Embryonic facial prominence (tissue), 1 donor: ENCODE measurements around the gene KCNH8.

Experiments
- DNase-seq: peaks from one replicate; pipeline ENCODE4 v3.0.0-alpha.2; 2016; ENCODE audit errors: extremely low spot score

Gene KCNH8

DNA sequence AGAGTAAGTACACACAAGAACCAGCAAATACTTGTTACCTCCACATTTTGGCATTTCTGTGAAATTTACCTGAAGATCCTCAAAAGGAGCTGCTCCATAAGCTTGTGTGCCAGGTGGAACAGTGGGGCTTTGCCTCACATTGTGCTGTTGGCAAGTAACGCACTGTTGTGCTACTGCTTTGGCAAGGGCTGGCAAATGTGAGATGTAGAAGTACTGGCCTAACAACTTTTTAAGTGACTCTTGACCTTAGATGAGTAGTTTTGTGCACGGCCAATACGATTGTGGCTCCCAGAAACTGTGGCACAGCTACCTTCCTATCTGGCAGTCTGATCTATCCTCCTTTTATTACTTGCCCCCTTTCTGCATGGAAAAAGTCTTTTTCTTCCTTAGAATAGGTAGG, 337.0 kb downstream of the KCNH8 start:
- no peak for DNase-seq

DNA sequence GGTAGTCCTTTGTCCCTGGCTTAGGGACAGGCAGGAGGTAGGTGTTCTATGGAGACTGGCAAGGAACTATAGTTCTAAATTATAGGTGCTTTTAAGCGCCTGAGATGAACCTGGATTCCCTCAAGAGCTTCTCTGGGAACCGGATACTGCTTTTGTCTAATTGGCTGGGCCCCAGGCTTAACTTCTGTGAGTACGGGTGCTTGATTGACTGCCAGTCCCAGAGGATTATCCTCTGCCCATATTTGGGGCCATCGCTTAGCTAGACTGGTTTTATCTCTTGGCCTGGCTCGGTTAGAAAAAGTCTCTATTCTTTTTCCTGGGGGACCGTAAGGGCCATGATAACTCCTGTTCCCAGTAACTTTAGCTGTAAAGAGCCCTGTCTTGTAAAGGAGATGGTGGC, 339.1 kb downstream of the KCNH8 start:
- DNase-seq: no peak

DNA sequence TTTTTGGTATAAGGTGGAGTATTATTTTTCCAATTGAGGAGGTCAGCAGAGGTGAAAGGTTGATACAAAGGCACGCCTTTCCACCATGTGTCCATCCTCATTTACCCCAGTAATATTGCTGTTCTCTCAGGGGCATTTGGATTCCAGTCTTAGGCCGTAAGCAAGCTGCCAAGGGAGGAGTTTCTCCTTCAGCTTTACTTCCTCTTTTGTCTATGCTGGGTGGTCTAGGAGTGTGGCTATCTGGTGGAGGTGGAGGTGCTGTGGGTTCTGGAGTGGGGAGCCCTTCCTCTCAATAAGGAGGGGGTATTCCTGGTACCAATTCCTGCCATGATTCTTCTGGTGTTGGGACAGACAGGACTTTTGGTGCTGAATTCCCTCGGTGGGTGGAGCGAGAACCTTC, 340.6 kb downstream of the KCNH8 start:
- no peak for DNase-seq

DNA sequence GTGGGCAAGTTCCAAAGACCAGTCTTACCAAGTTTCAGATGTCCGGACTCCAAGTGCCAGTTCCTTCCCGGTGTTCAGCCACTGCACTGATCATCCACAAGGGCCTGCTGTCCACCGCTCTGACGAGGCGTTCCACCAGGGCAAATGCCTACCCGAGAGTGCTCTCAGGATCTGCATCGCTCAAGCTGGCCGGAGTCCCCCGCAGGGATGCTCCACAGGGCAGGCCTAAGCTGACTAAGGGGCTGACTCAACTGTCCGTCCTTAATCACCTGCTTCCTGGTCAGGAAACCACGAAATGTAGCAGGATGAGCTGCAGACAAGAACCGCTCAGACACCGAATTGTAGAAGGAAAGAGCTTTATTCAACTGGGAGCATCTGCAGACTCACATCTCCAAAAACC, 341.6 kb downstream of the KCNH8 start:
- no peak for DNase-seq

DNA sequence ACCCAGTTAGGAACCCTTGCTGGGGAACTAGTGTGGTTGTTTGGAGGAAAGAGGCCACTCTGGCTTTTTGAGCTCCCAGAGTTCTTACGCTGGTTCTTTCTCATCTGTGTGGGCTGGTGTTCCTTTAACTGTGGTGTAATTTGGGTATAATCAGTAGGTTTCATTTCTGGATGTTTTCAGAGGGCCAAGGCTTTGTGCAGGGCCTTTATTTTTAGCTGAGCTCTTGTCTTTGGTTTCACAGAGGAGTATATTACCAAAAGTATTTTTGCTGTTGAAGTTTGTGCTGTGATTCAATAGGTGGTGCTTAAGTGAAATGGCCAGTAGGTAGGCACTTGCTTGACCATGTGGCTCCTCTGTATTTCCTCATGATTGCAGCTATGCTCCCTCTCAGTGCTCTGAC, 357.9 kb downstream of the KCNH8 start:
- DNase-seq: no peak

DNA sequence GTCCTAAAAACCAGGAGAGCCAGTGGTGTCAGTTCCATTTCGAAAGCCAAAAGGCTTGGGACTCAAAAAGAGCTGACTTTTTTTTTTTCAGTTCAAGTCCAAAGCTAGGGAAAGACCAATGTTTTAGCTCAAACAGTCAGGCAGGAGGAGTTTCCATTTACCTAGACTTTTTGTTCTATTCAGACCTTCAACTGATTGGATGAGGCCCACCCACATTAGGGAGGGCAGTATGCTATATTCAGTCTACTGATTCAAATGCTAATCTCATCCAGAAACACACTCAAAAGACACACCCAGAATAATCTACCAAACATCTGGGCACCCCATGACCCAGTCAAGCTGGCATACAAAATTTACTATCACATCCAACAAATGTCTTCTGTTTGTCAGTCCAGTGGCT, 374.0 kb downstream of the KCNH8 start:
- no peak for DNase-seq

DNA sequence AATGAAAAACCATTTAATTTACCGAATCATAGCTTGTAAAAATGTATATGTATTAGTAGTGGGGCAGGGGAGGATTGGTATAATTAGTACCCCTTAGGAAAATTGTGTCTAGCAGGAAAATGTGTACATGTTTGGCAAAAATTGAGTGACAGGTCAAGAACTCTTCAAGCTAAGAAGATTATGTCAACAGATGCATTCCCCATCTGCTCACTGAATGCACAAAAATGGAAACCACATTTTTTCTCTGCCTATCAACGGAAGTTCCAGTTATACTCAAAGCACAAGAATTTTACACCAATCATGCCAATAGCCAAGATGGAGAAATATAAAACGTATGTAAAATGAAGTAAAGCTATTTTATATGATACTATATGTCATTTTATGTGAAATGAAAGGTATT, 377.8 kb downstream of the KCNH8 start:
- no peak for DNase-seq

DNA sequence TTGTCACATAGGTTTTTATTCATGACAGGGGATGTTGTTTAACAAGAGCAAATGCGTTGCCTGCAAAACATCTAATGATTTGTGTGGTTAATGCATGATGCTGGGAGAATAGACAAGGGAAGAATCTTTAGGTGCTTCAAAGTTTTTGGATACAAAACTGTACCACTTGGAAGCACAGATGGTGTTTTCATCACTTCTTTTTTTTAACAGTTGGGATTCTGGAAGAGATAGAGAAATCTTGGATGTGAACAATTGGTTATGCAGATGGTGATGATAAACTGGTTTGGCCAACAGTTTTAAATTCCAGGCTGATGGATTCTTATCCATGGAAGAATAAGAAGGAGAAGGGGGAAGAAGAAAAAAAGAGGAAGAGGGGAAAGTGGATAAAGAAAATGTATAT, 379.4 kb downstream of the KCNH8 start:
- no peak for DNase-seq

DNA sequence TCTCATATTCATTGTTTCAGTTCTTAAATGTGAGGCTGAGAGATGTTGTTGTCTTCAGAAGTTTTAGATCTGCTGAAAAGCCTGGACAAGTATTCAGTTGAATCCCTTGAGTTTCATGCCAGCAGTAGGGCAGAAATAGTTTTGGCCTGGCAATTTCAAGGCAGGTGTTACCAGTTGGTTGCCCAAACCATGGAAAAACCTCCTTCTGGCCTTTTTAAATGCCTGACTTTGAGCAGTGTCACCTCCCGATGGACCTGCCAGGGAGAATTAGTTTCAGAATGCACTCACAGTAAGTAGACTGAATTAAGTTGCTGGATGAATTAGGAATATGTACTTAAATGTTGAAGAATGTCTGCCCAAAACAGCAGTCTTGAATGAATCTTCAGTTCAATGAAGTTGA, 383.1 kb downstream of the KCNH8 start:
- DNase-seq: no peak

DNA sequence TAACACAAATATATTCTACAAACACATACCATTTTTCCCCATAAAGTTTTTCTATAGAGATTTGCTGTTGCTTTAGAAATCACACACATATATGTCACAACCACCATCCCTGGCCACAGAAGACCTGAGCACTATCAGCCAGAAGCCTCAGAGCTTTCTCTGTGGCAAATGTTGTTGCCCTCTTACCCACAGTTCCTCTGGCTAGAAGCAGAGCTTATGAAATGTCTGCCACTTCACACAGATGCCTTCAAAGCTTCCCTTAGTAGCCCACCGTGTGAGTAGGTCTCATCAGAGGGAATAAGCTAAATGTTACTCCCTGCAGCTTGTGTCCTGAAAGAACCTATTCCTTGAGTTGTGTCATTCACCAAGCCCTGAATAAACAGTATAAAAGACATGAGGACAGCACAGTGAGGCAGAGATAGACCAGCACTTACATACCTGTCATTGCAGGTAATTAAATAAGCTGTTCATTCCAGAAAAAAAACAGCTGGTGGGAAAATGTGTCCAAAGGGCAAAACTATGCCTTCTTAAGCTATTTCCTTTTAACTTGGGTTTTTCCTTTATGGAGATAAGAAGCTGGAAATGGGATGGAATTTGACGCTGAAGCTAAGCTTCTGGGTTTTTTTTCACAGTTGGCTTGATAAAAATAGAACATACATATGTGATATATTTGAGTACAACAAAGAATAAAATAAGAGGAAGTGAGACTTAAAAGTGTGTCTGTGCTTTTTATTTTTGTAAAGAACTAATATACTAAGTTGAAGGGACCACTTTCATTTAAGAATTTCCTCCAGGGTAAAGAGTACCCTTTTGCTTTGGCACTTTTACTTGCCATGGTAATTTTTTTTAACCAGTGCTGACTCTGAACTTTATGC, 391.4 kb downstream of the KCNH8 start:
- DNase-seq: no peak

DNA sequence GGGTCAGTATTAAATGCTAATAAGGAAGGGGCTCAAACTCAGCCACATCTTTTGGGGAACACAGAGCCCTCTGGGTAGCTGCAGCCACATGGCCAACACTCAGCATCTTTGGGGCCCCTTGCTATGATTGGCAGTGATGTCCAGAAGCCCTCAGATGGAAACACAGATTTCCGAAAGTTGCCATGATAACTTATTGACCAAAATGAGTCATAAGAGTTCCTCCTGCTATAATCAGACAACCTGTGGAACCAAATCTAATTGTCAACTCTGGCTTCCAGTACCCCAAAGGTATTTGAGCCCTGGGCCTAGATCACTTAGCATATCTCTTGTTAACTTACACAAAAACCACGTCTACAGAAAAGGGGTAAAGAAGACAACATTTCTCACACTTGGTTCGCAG, 392.2 kb downstream of the KCNH8 start:
- DNase-seq: no peak

DNA sequence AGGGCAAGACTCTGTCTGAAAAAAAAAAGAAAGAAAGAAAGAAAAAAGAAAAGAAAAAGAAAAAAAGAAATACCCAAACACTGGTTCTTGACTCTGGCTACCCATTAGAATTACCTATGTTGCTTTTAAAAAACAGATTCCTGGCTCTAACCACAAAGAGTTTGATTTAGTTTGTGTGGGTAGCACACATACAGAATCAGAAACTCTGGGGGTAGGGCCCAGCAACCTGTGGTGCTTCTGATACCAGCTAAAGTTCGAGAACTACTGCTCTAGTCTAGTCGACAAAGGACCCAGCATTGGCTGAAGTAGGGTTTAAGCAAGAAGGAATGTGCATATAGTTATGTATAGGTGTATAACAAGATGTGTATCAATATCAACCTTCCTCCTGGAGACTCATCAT, 393.0 kb downstream of the KCNH8 start:
- DNase-seq: no peak

DNA sequence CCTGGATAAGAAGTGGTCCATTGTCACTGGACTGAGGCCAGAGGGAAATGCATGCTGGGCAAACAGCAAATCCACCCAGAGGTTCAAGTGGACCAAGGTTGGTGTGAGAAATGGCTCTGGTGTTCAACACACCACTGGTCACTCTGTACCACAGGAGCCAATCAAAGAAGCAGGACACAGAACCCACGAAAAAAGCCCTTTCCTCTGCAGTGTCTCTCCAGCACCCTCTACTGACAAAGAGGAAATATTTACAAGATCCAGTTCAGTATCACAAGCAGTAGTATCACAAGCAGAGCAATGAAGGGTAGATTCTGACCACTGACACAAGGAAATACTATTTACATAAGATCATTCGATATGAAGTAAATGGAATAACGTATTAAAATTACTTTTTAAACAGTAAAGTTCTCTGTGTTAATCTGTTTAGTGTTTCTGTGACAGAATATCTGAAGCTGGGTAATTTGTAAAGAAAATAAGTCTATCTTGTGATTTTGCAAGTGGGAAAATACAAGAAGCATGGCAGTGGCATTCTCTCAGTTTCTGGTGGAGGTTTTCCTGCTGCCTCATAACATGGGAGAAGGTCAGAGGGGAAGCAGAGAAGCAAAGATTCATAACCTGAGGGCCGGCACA, 395.0 kb downstream of the KCNH8 start:
- no peak for DNase-seq

DNA sequence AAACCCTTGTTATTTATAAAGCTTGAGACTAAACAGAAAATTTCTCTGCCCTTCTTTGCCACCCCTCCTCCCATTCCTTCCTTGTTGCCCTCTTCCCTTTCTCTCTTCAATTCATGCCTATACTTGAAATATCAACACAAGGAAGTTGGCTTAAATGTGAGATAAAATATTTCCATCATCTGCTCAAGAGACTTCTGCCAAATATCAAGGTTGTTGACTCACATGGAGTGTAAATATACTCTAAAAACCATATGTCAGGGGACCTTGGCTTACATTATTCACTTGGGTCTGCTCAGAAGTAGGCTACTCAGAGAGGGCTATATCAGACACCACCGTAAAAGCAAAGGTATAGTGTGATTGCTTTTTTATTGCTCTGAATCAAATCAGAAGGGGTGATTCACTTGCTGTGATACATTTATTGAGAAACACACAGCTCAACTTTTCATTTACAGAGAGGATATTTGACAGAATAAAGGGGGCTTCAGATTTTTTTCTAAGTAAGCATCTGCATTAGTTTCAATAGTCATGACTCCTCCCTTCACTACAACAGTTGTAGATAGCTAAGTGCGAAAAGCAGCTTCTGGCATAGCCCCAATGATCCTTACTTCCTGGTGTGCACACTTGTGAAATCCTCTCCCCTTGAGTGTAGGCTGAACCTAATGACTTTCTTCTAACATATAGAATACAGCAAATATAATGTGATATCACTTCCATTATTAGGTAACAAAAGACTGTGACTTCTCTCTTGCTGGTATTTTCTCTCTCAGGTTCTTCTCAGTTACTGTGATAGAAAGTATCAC, 399.6 kb downstream of the KCNH8 start:
- no peak for DNase-seq

DNA sequence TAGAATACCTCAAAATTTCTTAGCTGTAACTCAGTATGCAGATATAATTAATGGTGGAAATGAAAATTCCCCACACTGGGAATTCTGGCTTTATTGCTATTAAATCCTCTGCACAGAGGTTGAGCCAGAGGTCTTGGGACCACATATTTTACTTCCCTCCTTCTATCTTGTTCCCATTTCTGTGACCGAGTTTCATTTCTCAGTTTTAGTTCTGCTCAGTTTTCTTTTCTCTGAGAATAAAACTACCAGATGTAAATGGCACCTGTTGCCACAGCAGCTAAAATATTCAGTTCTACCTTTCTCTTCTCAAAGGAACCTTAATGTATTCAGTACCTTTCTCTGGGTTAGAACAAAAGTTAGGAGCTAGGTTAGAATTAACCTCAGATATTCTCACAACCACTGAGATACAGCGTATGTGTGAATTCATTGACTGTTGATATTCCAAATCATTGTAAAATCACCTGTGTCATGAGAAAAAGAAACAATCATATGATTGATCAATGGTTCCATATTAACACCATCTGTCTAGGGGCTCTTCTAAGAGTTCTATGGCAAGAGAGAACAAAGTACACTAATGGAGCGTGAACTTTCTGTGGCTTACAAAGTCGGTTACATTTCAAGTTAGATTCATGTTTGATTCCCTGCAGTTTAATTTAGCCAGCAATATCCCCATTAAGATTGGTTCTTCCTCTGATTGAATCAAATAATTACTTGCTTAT, 411.6 kb downstream of the KCNH8 start:
- no peak for DNase-seq

DNA sequence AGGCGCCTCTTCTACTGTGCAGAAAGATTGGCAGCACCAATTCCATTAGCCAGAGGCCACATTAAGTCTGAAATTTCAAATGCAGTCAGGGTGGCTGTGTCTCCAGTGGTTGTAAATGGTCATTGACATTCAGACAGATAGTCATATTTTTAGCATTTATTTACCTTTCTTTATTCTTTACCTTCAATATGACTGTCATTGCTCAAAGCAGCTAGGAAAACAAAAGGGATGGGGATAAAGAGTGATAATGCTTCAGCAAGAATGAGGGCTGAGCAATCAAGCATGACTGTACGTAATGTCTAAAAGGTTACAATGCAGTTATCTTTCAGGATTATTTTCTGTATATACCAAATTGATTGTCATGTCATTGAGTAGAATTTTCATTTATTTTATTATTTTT, 425.3 kb downstream of the KCNH8 start:
- DNase-seq: no peak

DNA sequence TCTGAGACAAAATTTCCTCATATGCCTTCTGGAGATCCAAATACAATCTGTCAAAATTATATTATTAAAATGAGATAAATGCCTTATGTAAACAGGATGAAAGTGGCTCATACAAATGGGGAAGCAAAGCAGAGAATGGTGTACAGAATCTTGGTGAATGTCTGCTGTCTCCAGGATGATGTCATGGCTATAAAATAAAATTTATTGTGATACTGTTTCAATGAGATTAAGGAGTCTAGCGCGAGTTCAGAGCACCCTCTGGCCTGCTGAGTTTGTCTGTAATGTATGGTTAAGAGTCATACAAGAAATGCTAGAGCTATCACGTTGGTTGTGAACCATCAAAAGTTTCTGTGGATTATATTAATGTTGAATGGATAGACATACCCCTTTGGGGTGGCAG, 426.0 kb downstream of the KCNH8 start:
- DNase-seq: no peak

DNA sequence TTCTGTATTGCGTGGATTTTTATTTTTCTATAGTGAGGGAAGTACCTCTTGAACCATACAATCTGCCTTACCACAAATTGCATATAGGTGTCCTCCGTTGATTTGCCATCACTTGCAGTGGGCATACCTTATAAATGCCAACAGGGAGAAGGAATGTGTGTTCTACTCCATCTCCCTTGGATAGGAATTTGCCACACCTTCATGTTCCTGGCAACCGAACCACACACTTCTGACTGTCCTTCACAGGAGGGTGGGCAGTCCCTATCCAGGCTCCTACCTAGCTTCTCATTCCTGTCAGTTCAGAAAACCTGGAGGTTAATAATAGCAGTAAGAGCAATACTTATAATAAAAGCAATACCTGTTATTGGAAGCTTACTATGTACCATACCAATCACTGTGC, 428.0 kb downstream of the KCNH8 start:
- no peak for DNase-seq
